Right lobe of liver (tissue), 6 donors: ENCODE measurements around the gene CCL14. TPM values are rescaled to one million over a fixed set of nuclear protein-coding genes. Genes with fewer than 3 reads are reported as not detected.

Source experiments
- ATAC-seq, 4 donors: fragments of 200-7000 bp; cut with Tn5 transposase; one replicate each; pipeline ENCODE4 v1.9.1; 2020; ENCODE audit warnings: mild to moderate bottlenecking in 4 of 4, moderate library complexity in 4 of 4
- DNase-seq, 3 donors: peaks; one replicate each; pipeline ENCODE4 v3.0.0-alpha.2; 2020
- H3K27ac ChIP-seq, 3 donors: fragments of 200-600 bp; one replicate each; pipeline ENCODE4 v1.8.0; 2022
- H3K27me3 ChIP-seq, 2 donors: fragments of 200-600 bp; one replicate each; pipeline ENCODE4 v1.8.0; 2022
- H3K36me3 ChIP-seq, 4 donors: fragments of 200-600 bp; sonication (generic) in 1 of 4; one replicate each; pipeline versions ENCODE4 v1.5.1 to v1.8.0; 2017 to 2022; ENCODE audit warnings: control low read depth in 1 of 4
- H3K4me1 ChIP-seq, 4 donors: fragments of 200-600 bp; sonication (generic) in 1 of 4; one replicate each; pipeline versions ENCODE4 v1.5.1 to v1.8.0; 2017 to 2022; ENCODE audit warnings: control low read depth in 1 of 4
- H3K4me3 ChIP-seq, 3 donors: fragments of 200-600 bp; one replicate each; pipeline ENCODE4 v1.8.0; 2022
- H3K9me3 ChIP-seq, 4 donors: fragments of 200-600 bp; sonication (generic) in 1 of 4; one replicate each; pipeline versions ENCODE4 v1.5.1 to v1.8.0; 2017 to 2022; ENCODE audit warnings: control low read depth in 1 of 4
- POLR2A ChIP-seq: fragments of 450-650 bp; IDR thresholded peaks from one replicate; pipeline ENCODE4 v1.6.1; 2017; ENCODE audit warnings: antibody characterized with exemption, mild to moderate bottlenecking
- WGBS: methylation state at CpG from one replicate; pipeline ENCODE4 v1.1.6; 2018; ENCODE audit warnings: low coverage, low lambda C conversion rate; ENCODE audit not compliant: insufficient coverage; ENCODE audit errors: missing lambda C conversion rate; 5-methylcytosine and 5-hydroxymethylcytosine counted together
- intact Hi-C, 2 donors: fragments of 100-400 bp; cut with DNase I; formaldehyde crosslinking; loops; one replicate each; pipeline versions ENCODE4 v1.11.2 to v1.14.1; 2022
- total RNA-seq, 6 experiments: library from RNA; depleted of rRNA in 2 of 6; stranded (reverse); fragments of >200 nt in 2 of 6; fragmentation: NEBNext Ultra II Directional in 3 of 6; extraction: Animal tissue kit (Norgen Biotek cat#: 25700) in 3 of 6; gene quantifications; one replicate each; pipeline versions ENCODE4 v1.1.0 to v1.2.4, GENCODE V29; 2016 to 2023
- TF ChIP-seq, protein P1 (sequence below), 4 donors: fragments of 200-600 bp in 3 of 4; fragments of 450-650 bp in 1 of 4; IDR thresholded peaks; one replicate each; pipeline versions ENCODE4 v1.5.1 to v1.8.0; 2016 to 2022; ENCODE audit warnings: antibody characterized with exemption in 4 of 4, mild to moderate bottlenecking in 2 of 4
- donor health status: DM: no; HTN: yes; CAD: no.
- donor health status: DM: no; HTN: no; CAD: no.
- donor health status: DM: no; HTN: no; CAD: no.
- donor health status: DM: no; HTN: yes; CAD: no.
- donor health status: DM: no; HTN: yes; CAD: no.

The CCL14 gene
- total RNA-seq, 6 experiments from 2014 or later, result 8.9 to 130 (median 30.7) TPM

DNA sequence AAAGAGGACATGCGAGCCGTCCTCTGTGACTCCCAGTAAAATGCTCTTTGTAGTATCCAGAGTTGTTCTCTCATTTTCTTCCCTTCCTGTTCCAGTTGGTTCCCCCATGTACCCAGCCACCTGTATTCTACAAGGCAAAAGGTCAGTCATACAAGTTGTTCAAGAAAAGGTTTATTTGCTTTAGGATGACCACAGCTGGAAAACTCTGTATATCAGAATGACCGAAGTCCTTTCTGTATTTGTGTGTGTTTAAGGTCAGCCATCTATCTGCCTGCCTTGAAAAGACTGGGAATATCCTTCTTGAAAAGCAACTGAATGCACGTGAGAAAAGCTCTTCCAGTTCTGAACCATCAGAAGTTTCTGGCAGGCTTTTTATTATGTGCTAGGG is 13.6 kb downstream of the CCL14 start:
- no peaks in the 10 kb centered on the region for H3K27me3 ChIP-seq
- no peak overlapping the region for H3K4me3 ChIP-seq
- intact Hi-C loops, result no loop called here
- peak in 3 of 4 donors; percentile 4 to 15 (median 5) for ATAC-seq
- no peaks in the 10 kb centered on the region for H3K36me3 ChIP-seq
- H3K4me1 ChIP-seq, result peaks cover 0 to 82% (median 40%) of the 10 kb centered on the region in 4 donors
- no peaks in the 10 kb centered on the region for H3K9me3 ChIP-seq
- H3K27ac ChIP-seq, result peak overlapping the region; percentile 19 to 74 (median 54)
- 20% methylated on average over 4 of the region's 4 CpGs for WGBS
- DNase-seq, result no peak
- TF ChIP-seq, protein P1, sequence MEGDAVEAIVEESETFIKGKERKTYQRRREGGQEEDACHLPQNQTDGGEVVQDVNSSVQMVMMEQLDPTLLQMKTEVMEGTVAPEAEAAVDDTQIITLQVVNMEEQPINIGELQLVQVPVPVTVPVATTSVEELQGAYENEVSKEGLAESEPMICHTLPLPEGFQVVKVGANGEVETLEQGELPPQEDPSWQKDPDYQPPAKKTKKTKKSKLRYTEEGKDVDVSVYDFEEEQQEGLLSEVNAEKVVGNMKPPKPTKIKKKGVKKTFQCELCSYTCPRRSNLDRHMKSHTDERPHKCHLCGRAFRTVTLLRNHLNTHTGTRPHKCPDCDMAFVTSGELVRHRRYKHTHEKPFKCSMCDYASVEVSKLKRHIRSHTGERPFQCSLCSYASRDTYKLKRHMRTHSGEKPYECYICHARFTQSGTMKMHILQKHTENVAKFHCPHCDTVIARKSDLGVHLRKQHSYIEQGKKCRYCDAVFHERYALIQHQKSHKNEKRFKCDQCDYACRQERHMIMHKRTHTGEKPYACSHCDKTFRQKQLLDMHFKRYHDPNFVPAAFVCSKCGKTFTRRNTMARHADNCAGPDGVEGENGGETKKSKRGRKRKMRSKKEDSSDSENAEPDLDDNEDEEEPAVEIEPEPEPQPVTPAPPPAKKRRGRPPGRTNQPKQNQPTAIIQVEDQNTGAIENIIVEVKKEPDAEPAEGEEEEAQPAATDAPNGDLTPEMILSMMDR (IDR thresholded peaks at IDR 0.05), result no peak
- TF ChIP-seq POLR2A, result no peak

DNA sequence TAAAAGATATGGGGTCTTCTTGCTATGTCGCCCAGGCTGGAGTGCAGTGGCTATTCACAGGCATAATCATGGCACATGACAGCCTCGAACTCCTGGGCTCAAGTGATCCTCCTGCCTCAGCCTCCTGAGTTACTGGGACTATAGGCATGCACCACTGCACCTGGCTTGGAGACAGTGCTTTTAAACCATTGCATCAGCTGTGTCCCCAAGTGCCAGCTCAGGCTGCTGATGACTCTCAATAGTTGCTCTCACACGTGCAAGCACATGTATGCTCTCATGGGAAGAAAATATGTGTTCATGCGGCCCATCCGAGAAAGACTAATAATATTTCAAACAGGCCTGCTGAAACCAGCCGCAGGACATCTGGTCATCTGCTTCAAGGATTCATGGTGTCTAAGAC is 14.0 kb downstream of the CCL14 start:
- Histone ChIP-seq H3K4me1 (peaks cover 0 to 78% (median 39%) of the 10 kb centered on the region in 4 donors), H3K4me3 (no peak overlapping the region), H3K27me3 (no peaks in the 10 kb centered on the region), H3K36me3 (no peaks in the 10 kb centered on the region), H3K9me3 (no peaks in the 10 kb centered on the region), H3K27ac (peak overlapping the region; percentile 19 to 74 (median 54))
- intact Hi-C loops, result no loop called here
- 29% methylated on average over 4 of the region's 6 CpGs for WGBS
- ATAC-seq, result no peak
- DNase-seq, result no peak
- TF ChIP-seq POLR2A, result no peak
- TF ChIP-seq, protein P1 (IDR thresholded peaks at IDR 0.05), result no peak

DNA sequence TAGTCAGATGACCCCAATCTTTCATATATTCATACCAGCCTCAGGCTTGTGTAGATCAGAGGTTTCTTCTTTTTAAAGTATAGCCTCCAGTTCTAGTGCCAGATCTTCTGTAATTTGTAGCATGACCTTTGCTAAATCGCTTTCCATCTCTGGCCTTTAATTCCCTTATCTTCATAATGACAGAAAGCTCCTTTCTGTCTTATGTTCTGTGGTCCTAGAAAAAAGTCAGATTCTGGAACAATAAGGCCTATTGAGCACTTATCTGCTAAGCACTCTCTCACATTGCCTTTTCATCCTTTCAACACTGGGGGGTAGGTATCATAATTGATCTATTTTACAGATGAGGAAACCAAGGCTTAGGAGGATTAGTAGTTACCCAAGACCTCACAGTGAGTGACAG is 14.5 kb downstream of the CCL14 start:
- Histone ChIP-seq H3K4me3 (no peak overlapping the region), H3K27me3 (no peaks in the 10 kb centered on the region), H3K9me3 (no peaks in the 10 kb centered on the region), H3K27ac (peak overlapping the region in 2 of 3 donors; percentile 19 to 54), H3K4me1 (peaks cover 0 to 73% (median 36%) of the 10 kb centered on the region in 4 donors), H3K36me3 (no peaks in the 10 kb centered on the region)
- 61% methylated on average over 1 of the region's 1 CpG for WGBS
- no peak for ATAC-seq
- intact Hi-C loops, result no loop called here
- no peak for TF ChIP-seq POLR2A
- TF ChIP-seq, protein P1 (IDR thresholded peaks at IDR 0.05), result no peak
- DNase-seq, result no peak

DNA sequence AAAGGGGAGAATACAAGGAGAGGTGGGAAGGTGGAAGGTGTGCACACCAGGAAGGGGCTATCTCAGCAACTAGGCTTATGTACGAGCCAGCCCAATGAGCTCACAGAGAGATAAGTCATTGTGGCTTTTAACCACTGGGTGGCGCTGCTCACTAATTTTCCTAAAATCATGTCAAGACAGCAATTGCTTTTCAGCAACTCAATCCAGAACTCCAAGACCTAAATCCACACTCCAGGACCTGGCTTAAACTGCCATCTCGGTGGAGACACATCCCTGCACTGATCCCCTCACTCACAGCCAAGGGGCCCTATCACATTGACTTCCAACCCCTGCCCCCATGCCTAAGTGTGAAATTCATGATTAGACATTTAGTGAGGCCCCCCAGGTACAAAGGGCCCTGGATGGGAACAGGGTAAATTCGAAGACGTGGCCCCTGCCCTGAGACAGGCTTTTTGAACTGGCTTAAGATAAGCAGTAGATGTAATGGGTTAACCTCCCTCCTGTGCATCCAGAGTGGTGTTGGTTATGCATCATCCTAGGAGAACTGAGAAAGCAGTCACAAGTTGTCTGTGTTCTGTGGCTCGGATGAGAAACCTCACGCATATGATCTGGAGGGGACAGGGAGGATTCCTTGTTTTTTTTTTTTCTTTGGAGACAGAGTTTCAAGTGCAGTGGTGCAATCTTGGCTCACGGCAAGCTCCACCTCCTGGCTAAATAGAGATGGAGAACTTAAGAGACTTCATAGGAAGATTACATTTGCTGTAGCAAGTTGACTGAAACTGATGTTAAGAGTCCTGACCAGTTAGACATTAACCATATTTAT is 16.8 kb downstream of the CCL14 start:
- no peaks in the 10 kb centered on the region for H3K9me3 ChIP-seq
- intact Hi-C loops, result loop anchor here in 1 of 2 donors (5.0 kb wide), 1 partner anchor 178 kb away; no protein-coding TSS in a partner anchor
- WGBS, result 9% methylated on average over 8 of the region's 8 CpGs
- no peaks in the 10 kb centered on the region for H3K27me3 ChIP-seq
- TF ChIP-seq, protein P1 (IDR thresholded peaks at IDR 0.05), result peak; percentile 87 to 93 (median 90)
- no peak for TF ChIP-seq POLR2A
- H3K4me3 ChIP-seq, result no peak overlapping the region
- H3K36me3 ChIP-seq, result no peaks in the 10 kb centered on the region
- H3K4me1 ChIP-seq, result peaks cover 0 to 54% (median 26%) of the 10 kb centered on the region in 4 donors
- H3K27ac ChIP-seq, result peak overlapping the region in 1 of 3 donors; percentile 29
- peak in 2 of 3 donors; percentile 65 to 85 for DNase-seq
- ATAC-seq, result peak; percentile 56 to 69 (median 60)
